ENCODE results near the gene AIRE.
A peak's percentile ranks its signal among the peaks of the same experiment; 100 is the strongest.

Gene AIRE

DNA sequence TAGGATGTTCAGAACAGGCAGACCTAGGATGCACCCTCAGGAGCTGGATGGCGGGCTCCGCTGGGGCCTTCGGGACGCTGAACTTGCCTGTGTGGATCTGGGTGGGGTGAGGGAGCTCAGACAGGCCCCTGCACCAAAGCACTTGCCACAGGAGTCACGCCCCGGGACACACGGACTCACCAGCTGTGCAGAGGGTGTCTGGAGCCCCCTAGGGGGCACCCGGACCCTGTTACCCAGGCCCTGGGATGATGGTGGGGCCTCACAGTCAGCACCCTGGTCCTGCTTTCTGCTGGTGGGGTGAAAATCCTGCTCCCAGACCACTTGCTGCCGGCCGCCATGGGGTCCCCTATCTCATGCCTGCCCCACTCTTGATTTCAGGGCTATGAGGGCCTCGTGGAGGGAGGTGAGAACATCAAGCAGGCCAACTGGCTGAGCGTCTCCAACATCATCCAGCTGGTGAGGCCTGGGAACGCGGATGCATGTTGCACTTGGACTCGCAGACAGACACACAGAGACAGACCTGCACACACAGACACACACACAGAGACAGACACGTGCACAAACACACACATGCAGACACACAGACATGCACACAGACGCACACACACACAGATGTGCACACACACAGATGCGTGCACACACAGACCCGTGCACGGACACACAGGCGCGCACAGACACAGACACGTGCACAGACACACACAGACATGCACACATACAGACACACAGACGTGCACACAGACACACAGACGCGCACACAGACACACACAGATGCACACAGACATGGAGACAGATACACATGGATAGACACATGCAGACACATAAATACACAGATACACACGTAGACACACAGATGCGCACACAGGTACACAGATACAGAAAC, 25.2 kb downstream of the AIRE start:
- H3K9me3 ChIP-seq = no peaks in the 10 kb centered on the region
- no peaks in the 10 kb centered on the region for H3K27me3 ChIP-seq
- no peak overlapping the region for H3K4me3 ChIP-seq (ENCODE audit: low read depth, low read length)
- TF ChIP-seq, protein P1, sequence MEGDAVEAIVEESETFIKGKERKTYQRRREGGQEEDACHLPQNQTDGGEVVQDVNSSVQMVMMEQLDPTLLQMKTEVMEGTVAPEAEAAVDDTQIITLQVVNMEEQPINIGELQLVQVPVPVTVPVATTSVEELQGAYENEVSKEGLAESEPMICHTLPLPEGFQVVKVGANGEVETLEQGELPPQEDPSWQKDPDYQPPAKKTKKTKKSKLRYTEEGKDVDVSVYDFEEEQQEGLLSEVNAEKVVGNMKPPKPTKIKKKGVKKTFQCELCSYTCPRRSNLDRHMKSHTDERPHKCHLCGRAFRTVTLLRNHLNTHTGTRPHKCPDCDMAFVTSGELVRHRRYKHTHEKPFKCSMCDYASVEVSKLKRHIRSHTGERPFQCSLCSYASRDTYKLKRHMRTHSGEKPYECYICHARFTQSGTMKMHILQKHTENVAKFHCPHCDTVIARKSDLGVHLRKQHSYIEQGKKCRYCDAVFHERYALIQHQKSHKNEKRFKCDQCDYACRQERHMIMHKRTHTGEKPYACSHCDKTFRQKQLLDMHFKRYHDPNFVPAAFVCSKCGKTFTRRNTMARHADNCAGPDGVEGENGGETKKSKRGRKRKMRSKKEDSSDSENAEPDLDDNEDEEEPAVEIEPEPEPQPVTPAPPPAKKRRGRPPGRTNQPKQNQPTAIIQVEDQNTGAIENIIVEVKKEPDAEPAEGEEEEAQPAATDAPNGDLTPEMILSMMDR (IDR thresholded peaks at IDR 0.05; ENCODE audit: low read depth, low read length) = 0 out of 2 replicates have a peak, but pooled peaks have one; percentile 13
- DNase-seq = no peak
- H3K4me1 ChIP-seq = no peaks in the 10 kb centered on the region
- H3K36me3 ChIP-seq = no peaks in the 10 kb centered on the region

DNA sequence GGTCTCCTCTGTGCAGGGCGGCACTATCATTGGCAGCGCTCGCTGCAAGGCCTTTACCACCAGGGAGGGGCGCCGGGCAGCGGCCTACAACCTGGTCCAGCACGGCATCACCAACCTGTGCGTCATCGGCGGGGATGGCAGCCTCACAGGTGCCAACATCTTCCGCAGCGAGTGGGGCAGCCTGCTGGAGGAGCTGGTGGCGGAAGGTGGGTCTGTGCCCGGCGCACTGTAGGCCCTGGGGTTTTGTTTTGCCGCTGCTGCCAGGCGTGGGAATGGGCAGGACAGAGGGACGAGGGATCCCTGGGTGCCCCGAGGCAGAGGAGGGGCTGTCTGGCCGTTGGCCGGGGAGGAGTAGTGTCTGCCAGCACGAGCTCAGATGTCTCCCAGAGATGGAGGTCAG, 26.4 kb downstream of the AIRE start:
- no peaks in the 10 kb centered on the region for H3K9me3 ChIP-seq
- no peak overlapping the region for H3K4me3 ChIP-seq (ENCODE audit: low read depth, low read length)
- DNase-seq = no peak
- H3K36me3 ChIP-seq = no peaks in the 10 kb centered on the region
- H3K27me3 ChIP-seq = no peaks in the 10 kb centered on the region
- TF ChIP-seq, protein P1 (IDR thresholded peaks at IDR 0.05; ENCODE audit: low read depth, low read length) = no peak
- no peaks in the 10 kb centered on the region for H3K4me1 ChIP-seq

DNA sequence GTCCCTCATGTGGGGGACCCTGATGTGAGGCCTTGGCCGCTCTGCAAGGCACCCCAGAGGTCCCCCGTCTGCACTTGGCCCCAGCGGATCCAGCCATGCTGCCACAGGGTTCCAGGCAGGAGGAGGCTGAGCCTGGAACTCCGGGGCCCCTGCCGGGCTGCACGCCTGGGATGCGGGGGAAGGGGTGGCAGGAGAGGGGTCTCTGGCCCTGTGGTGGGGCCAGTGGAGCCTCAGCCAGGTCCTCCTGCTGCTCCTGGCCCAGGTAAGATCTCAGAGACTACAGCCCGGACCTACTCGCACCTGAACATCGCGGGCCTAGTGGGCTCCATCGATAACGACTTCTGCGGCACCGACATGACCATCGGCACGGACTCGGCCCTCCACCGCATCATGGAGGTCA, 27.0 kb downstream of the AIRE start:
- DNase-seq = no peak
- Histone ChIP-seq H3K36me3 (no peaks in the 10 kb centered on the region), H3K4me1 (no peaks in the 10 kb centered on the region)

DNA sequence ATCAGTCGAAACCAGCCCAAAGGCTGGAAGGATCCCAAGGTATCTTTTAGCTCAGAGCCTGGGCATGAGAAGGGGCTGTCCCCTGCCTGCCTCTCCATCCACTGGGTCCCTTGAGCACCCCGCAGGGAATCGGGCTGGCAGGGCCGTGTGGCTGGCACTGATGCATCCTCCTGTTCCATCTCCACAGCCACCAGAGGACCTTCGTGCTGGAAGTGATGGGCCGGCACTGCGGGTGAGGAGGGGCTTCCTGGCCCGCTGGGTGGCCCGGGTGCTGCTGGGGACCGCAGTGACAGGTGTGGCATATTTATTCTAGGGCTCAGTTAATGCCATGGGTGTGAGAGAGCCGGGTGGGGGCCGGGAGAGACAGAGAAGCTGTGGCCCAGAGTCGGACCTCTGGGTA, 27.8 kb downstream of the AIRE start:
- Histone ChIP-seq H3K36me3 (no peaks in the 10 kb centered on the region), H3K4me1 (no peaks in the 10 kb centered on the region), H3K9me3 (no peaks in the 10 kb centered on the region), H3K4me3 (ENCODE audit: low read depth, low read length) (no peak overlapping the region), H3K27me3 (no peaks in the 10 kb centered on the region)
- DNase-seq = no peak
- TF ChIP-seq, protein P1 (IDR thresholded peaks at IDR 0.05; ENCODE audit: low read depth, low read length) = no peak

More for the DNA sequence above, 27.0 kb downstream of the AIRE start:
- Histone ChIP-seq H3K9me3 (no peaks in the 10 kb centered on the region), H3K27me3 (no peaks in the 10 kb centered on the region), H3K4me3 (ENCODE audit: low read depth, low read length) (no peak overlapping the region)
- TF ChIP-seq, protein P1 (IDR thresholded peaks at IDR 0.05; ENCODE audit: low read depth, low read length) = no peak

DNA sequence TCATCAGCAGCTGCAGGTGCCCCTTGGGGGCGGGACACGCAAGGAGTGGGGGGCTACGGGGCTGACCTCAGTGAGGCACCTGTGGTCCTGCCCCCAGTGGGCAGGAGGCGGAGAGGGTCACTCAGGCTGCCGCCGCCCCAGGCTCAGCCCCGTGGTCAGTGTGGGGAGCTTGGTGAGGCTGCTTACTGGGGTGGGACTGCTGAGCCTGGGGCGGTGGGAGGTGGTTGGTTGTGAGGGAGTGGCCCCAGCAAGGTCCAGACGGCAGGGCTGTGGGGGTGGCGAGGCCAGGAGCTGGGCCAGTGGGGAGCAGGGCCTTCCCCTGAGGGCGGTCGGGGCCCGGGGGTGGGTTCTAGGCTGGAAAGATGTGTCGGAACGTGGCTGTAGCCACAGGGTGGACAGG, 28.5 kb downstream of the AIRE start:
- no peaks in the 10 kb centered on the region for H3K4me1 ChIP-seq
- TF ChIP-seq, protein P1 (IDR thresholded peaks at IDR 0.05; ENCODE audit: low read depth, low read length) = no peak
- no peaks in the 10 kb centered on the region for H3K27me3 ChIP-seq
- H3K36me3 ChIP-seq = no peaks in the 10 kb centered on the region
- no peak for DNase-seq
- H3K9me3 ChIP-seq = no peaks in the 10 kb centered on the region
- H3K4me3 ChIP-seq (ENCODE audit: low read depth, low read length) = no peak overlapping the region

DNA sequence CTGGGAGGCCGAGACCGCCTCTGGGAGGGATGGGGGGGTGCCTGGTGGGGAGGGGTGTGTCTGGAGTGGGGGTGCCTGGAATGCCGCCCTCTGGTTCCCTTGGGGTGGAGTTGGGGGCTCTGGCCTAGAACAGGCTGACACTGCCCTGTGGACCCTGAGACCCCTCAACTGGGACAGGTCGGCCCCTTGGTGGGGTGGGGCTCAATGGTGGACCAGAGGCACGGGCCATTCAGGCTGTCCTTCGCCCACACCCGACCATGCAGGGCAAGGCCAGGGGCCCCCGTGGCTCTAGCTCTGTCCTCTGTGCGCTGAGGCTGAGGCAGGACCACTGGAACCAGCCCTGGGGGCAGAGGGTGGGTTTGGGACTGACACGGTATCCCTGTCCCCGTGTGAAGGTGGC, 28.9 kb downstream of the AIRE start:
- H3K9me3 ChIP-seq = no peaks in the 10 kb centered on the region
- H3K27me3 ChIP-seq = no peaks in the 10 kb centered on the region
- no peaks in the 10 kb centered on the region for H3K4me1 ChIP-seq
- no peak overlapping the region for H3K4me3 ChIP-seq (ENCODE audit: low read depth, low read length)
- TF ChIP-seq, protein P1 (IDR thresholded peaks at IDR 0.05; ENCODE audit: low read depth, low read length) = no peak
- no peaks in the 10 kb centered on the region for H3K36me3 ChIP-seq
- DNase-seq = no peak

Data from BE2C (cell line).